Measurements from ENCODE around the gene RTN4RL1.

Gene RTN4RL1

DNA sequence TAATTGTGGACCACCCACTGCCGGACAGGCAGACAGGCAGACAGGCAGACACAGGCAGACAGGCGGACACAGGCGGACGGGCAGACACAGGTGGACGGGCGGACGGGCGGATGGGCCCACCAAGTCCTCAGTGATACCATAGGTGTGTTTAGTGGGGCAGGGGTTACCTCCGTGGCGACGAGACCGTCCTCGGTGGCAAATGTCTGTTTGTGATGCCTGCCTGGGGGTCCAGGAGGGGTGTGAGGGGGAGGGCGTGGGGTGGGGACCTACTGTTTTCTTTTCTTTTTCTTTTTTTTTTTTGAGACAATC, 76.7 kb downstream of the RTN4RL1 start:
- no peak for DNase-seq (ENCODE audit: low read depth)

DNA sequence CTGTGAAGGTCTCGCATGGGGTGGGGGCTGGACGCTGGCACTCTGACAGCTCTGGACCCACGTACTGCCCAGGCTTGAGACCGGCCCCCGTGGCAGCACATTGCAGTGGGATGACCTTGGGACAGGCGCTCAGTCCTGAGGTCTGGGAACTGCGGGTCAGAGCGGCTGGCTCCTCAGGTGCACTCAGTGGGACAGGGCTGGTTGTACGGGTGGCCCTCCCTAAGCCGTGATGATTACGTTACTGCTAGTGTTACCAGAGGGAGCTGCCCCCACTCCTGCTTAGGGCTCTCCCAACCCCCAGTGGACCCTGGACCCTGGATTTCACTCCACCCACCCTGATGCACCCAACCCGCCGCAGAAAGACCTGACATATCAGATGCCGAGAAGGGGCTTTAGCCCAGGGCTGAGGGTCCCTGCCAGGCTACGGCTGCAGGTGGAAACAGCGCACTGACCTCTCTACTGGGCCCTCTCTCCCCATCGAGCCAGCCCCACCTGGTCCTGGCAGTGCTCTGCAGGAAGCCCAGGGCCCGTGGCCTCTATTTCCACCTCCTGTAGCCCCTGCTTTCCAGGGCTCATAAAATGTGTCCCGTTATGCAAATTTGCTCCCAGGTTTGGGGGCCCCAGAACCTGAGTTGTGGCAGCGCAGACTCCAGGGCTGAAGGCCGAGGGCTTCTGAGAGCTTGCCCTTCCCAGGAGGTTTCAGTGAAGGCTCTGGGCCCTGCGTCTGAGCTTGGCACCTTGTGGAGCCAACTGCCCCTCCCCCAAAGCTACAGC, 77.2 kb downstream of the RTN4RL1 start:
- no peak for DNase-seq (ENCODE audit: low read depth)

DNA sequence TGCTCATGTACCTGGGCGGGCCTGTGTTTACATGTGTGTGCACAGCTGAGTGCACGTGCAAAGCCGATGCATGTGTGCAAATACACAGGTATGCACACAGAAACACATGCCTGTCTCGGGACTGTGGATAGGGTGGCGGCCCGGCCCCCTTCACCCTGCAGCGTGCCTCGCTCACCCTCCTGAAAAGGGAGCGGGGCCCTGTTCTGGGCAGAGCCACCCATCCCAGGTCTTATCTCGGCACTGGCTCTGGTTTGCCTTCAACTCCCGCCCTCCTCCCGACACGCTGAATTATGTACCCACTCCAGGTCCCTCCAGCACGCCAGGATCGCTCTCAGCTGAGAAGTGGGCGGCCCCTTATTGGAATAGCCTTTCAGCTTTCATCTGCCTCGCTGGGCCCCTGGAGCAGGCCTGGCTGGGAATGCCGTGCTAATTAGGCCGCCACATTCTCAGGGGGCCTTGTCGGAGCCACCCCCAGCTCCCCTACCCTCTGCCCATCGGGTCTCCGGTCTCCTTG, 77.8 kb downstream of the RTN4RL1 start:
- no peak for DNase-seq (ENCODE audit: low read depth)

DNA sequence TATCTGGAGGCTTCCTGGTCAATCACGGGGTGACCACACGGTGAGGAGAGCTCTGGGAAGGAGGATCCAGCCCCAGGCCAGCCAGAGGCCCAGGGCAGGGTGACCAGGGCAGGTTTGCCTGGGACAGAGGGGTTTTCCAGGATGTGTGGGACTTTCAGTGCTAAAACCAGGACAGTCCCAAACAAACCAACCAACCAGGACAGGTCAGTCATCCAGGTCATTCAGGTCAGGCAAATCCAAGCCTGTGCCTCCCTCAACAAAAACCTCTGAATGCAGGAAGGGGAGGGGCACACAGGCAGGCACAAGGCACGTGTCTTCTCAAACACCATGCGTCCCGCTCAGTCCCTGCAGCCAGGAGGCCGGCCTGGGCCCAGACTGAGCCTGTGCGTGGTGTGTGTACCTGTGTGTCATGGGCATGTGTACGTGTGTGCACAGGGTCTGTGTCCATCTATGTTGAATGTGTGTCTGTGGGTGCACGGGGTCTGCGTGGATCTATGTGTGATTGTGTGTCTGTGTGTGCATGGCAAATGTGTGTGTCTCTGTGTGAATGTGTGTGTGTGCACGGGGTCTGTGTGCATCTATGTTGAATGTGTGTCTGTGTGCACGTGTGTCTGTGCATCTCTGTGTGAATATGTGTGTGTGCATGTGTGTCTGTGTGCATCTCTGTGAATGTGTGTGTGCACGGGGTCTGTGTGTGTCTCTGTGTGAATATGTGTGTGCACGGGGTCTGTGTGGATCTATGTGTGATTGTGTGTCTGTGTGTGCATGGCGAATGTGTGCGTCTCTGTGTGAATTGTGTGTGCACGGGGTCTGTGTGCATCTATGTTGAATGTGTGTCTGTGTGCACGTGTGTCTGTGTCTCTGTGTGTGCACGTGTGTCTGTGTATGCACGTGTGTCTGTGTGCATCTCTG, 78.9 kb downstream of the RTN4RL1 start:
- no peak for DNase-seq (ENCODE audit: low read depth)

DNA sequence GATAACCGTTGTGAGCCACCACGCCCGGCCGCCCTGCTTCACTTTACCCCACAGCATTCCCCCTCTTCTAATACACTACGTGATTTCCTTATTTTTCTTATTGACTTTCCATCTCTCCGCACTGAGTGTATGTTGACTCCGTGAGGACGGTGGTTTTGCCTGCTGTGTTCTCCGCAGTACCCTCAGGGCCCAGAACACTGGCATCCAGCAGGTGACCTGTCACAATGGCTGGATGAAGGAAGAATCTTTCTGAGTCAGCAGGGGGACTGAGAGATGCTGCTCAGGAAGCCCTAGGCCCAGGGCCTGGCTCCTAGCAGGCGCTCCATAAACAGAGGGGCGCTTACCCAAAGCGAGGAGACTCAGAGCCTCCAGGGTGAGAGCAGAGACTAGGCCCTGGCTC, 79.5 kb downstream of the RTN4RL1 start:
- no peak for DNase-seq (ENCODE audit: low read depth)

DNA sequence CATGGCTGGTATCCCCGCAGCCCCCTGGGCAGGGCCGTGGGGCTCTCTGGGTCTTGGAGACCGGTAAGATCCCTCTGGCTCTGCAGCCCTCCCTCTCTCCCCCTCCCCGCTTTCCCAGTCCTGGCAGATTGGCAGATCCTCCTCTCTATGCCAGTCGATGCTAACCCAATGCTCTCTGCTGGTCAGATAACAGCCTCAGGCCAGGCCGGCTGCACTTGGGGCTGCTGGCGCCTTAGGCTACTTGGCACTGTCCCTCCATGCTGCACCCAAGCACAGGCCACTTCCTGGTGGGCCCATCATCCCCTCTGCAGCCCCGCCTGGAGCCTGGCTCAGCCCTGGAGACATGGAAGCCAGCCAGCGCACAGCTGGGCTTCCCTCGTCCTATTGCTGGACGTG, 81.7 kb downstream of the RTN4RL1 start:
- DNase-seq (ENCODE audit: low read depth) = no peak

DNA sequence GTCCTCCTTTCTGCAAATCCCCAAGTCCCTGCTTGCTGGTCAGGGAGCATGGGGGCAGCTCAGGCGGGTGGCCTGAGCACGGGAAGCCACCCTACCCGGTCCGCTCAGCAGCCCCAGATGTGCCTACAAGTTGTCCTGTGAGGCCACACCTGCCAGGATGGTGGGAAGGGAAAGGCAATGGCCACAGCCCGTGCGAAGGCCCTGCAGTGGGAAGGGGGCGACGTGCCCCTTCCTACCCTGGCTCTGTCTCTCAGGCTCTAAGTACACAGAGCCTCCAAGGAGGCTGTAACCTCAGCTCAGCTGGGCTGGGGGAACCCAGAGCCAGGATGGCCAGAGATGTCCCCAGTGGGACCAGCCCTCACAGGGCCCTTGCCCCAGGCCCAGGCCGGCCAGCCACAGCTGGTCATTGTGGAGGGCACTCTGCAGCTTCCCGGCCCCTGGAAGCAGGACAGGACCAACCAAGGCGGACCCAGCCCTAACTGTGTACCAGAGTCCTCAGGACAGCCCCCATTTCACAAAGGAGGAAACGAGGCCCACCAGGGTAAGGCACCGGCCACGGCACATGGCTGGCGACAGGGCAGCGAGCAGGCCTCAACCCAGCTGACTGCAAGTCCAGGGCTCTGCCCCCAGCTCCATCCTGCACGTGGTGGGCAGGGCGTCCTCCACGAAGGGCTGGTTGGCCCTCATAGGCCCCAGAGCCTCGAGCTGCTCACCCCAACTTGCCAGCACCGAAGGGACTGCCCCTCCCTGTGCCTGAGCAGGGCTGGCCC, 82.3 kb downstream of the RTN4RL1 start:
- no peak for DNase-seq (ENCODE audit: low read depth)

DNA sequence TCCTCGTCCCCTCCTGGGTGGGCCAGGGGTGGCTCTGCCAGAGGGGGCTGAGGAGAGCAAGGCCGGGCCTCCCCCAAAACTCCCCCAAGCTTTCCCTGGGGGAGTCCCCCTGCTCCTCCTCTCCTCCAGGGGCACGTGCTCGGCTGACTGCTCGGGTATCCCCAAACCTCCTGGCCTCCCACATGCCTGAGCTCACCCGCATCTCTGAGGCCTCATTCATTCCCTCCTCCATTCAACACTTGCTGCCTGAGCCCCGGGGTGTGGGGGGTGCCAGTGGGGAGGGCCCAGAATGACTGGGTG, 83.1 kb downstream of the RTN4RL1 start:
- DNase-seq (ENCODE audit: low read depth) = no peak

DNA sequence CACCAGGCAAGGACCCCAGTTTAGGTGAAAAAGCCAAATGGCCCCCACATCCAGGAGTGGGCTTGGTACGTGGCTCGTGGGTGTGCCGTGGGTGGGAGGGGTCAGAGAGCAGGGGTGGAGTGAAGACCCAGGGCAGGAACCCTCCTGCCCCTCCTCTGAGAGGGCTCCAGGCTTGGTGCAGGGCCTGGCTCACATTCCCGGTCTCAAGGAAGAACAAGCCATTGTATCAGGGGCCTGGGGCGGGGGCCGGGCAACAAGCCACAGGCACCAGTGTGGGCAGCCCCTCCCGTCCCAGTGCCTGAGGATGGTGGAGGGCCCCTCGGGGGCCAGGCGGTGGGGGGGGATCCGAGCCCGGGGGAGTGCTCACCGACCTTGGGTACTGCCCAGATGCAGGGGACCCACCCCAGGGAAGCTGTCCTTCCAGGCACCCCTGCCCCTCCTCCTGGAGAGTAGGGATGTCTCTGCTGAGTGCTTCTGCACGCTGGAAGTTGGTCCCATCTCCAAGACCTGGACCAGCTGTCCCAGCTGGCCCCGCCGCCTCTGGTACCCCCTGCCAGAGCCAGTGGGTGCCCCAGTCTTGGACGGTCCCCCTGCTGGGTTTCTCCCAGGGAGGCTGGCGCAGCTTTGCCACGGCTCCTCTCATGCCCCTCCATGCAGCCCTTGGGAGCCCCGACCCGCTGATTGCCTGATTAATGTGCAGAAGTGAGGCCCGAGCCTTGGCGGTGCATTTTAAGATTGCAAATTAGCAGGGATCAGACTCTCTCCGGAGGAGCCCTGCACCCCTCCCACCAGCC, 83.7 kb downstream of the RTN4RL1 start:
- no peak for DNase-seq (ENCODE audit: low read depth)

DNA sequence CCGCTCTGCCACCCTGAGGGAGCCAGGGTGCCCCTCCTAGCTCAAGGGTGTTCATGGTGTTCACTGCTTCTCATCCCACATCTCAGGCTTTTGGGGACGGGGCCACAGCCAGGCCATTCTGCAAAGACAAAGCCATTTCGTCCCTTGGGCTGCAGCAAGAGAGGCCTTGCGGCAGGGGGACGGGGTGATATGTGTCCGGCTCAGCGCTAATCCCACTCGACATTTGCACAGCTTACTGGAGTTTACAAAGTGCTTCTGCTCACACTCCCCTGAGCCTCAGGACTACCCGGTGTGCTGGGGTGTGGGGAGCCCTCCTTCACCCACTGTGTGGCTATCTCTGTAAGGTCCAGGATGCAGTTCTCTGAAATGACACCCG, 84.3 kb downstream of the RTN4RL1 start:
- DNase-seq (ENCODE audit: low read depth) = no peak

DNA sequence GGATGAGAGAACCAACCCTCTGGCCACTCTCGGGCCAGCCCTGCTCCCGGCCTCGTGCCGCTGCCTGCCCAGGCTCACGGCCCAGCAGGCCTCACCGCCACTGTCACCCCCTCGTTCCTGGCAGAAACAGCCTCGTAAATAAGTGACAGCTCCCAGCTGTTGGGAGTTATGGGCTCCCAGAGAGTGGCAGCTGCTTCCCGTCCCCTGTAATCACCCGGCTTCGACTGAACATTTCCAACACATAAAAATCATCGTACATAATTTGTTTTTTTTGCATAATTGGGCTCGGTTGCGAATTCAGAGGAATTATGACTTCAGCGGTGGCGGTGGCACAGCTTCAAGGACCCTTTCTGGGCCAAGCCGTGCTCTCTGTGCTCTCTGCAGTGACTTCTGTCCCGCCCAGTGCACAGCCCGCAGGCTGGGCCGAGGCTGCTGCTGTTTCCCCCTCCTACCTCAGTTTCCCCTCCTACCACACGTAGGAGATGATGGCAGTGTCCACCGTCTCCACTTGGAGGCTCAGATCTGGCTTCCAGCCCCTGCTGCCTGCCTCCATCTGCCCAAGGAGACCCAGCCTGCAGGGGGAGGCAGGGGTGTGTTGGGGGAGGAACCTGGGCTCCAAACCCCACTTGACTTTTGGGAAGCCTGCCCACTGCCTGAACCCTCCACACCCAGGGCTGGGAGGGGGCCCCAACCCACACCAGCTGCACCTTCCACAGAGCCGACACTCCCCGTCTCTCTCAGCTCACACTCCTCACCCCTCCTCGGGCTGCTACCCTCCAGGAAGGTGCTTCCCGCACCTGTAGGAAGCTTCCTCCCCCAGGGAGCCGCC, 84.9 kb downstream of the RTN4RL1 start:
- DNase-seq (ENCODE audit: low read depth) = no peak

DNA sequence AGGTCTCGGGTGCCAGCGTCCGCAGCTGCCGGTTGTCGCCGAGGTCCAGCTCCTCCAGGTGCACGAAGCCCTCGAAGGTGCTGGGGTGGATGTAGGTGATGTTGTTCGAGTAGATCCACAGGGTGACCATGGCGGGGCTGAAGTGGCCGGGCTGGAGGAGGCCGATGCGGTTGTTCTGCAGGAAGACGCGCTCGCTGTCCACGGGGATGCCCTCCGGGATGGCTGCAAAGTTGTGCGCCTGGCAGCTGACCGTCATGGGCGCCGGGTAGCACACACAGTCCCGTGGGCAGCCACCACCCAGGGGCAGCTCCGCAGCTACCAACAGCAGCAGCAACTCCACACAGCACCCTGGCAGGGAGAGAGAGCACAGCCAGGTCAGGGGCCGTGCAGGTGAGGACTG, 87.7 kb downstream of the RTN4RL1 start:
- DNase-seq (ENCODE audit: low read depth) = no peak

DNA sequence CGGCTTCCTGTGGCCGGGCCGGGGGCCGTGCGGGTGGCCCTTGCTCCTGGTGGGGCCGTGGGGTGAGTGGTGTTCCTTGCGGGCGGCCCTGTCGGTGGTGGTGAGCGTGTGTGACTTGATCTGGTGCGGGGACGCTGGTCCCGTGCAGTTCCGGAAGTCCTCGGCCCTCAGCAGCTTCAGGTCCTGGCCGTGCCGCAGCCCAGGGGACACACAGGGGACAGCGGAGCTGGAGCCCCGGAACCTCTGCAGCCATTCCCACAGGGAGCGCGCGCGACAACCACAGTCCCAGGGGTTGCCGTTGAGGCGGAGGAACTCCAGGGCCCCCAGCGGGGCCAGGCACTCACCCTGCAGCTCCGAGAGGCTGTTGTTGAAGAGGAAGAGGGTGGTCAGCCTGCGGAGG, 88.4 kb downstream of the RTN4RL1 start:
- no peak for DNase-seq (ENCODE audit: low read depth)

DNA sequence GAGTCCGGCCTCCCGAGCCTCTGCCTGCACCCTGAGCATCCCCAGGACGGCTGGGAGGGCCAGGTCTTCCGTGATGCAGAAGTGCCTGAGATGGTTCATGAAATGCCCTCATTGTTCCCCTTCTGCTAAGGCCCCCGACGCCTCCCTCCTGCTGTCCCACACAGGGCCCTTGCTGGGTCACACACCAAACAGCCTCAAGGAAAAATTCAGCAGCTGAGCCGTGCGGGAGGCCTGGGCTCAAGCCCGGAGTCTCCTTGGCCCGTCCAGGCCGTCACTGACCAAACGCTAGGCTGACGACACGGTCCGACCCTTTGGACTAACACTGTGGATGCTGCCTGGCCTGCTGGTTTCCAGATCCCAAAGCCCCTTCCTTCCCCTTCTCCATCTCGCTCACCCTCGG, 90.2 kb downstream of the RTN4RL1 start:
- no peak for DNase-seq (ENCODE audit: low read depth)

DNA sequence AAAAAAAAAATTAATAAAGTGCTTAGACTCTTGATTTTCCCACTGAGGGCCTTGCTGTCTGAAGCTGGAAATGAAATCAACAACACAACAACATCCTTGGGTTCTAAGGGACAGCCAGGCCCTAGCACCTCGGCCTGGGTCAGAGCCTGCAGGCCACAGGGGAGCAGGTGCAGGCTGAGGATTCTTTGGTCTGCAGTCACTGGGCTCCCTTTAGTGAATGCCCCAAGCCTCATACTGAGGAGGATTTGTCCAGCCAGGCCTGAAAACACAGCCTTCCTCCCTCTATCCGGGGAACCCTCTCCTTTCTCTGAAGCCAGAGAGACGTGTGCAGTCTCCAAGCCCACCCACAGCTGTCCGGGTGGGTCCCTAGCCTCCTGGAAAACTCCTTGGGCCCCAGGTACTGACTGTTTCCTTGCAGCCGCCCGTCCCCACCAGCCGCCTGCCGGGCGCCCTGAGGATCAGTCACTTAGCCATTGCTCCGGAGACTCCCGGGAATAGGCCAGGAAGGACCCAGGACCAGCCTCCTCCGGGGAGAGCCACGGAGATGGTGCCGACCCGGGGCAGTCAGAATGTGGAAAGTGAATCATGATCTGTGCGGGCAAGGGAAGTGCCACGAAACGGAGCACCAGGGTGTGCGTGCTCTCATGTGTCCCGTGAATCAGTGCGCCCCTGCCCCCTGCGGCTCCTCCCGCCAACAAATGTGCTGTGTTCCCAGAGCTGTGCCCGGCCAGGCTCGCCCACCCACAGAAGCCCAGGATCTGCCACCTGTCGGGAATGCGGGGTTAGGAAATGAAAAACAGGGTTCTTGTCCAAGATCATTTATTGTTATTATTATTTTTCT, 91.0 kb downstream of the RTN4RL1 start:
- DNase-seq (ENCODE audit: low read depth) = no peak

DNA sequence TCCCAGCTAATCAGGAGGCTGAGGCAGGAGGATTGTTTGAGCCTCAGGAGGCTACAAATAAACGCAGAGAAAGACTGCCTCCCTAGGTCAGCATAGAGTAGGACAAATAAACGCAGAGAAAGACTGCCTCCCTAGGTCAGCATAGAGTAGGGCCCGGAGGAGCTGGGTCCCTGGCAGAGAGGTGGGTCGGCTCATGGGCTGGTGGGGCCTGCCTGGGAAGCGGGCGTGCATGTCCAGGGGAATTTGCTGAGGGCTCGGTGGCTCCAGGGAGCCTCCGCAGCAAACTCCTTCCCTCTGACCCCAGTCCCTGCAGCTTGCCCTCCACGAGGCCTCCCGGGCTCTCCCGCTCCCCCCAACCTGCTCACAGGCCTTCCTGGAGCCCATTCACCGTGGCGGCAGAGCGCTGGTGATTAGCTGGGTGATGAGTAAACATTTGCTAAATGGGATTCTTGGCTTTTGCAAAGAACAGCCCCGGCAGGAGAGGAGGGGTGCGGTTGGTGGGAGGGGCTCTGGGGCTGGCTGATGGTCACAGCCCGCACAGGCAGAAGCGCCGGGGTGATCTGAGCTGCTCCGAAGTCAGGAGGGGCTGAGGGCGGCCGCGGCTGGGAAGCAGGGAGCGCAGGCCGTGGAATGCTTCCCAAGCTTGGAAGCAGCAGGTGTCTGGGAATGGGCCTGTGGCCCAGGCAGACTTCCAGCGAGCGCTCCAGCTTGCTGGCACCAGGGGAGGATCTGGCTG, 93.1 kb downstream of the RTN4RL1 start:
- DNase-seq (ENCODE audit: low read depth) = no peak

DNA sequence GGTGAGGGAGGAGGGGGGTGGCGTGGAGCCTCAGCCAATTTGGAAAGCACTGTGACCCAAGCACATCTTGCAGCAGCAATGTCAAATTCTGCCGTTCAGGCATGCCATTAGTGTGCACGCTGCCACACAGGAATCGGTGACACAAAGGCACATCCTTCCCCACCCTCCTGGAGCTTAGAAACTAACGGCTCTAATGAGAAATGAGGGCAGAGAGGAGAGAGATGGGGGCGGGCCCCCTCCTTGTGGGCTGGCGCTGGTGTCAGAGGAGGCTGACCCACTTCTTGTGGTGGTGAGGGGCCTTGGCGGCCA, 94.8 kb downstream of the RTN4RL1 start:
- DNase-seq (ENCODE audit: low read depth) = no peak

DNA sequence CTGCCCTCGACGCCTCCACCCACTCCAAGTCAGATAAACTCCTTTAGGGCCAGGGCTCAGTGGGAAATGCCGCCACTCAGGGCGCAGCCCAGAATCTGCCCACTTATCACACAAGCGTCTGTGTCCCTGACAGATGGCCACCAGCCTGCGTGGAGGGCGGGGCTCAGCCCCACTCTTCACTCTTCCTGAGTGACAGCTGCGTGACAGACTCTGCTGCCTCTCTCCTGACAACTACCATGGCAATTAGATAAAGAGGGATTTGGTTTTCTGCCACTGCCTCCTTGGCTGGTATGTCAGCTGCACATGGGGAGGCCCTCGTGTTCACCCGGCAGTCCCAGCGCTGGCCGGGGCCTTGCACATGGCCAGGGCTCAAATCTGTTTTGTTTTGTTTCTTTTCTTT, 96.2 kb downstream of the RTN4RL1 start:
- DNase-seq (ENCODE audit: low read depth) = no peak

DNA sequence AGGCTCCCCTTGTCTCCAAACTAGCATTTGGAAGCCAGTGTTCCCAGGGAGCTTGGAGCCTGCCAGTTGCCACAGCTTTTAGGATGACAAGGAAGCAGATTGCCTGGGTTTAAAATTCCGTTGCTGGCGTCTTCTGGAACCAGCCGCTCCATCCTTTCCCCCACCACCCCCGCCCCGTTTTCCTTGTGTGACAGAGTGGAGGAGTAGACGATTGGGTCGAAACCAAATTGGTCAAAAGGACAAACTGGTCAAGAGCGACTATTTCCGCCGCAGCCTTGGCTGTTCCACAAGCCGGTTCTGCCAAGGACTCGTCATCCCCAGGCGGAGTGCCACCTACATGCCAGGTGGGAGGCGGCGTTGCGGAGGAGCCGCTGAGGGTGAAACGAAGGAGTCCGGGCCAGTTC, 104.2 kb downstream of the RTN4RL1 start:
- no peak for DNase-seq (ENCODE audit: low read depth)

DNA sequence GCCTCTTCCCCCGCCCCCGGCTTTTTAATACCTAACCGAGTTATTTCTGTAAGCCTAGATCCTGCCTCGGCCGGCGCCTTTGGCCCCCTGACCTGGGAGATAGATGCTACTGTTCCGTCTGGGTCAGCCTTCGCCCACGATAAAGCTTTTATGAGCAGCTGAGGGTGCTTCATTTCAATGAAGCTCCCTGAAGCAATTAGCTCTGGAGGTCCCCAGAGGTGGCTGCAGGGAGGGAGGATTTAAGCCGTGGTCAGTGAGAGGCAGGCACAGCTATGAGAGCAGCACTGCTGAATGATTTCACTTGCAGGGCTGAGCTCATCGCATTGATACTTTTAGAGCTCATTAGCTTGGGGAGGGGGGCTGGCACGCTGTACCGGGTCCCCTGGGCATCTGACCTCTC, 105.9 kb downstream of the RTN4RL1 start:
- no peak for DNase-seq (ENCODE audit: low read depth)
